HG03460 (cell line): Measurements from ENCODE around the gene DNAJC9.

Source experiments
- ATAC-seq: cut with Tn5 transposase; IDR thresholded peaks from one replicate; pipeline ENCODE4 v1.9.1; 2021; ENCODE audit not compliant: unreplicated experiment

DNAJC9 gene

DNA sequence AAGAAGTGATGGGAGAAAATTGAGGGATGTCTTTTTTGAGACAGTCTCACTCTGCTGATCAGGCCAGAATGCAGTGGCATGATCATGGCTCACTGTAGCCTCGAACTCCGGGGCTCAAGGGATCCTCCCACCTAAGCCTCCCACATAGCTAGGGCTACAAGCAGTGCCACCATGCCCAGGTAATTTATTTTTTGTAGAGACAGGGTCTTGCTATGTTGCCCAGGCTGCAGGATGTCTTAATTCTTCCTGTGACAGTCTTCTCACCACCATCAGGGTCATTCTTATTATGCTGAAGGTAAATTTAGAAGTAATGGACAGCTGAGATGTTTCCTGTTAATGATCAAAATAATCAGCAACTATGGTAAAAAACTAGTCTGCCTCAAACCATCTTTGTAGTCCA lies 7.1 kb downstream of the DNAJC9 start:
- ATAC-seq: no peak

DNA sequence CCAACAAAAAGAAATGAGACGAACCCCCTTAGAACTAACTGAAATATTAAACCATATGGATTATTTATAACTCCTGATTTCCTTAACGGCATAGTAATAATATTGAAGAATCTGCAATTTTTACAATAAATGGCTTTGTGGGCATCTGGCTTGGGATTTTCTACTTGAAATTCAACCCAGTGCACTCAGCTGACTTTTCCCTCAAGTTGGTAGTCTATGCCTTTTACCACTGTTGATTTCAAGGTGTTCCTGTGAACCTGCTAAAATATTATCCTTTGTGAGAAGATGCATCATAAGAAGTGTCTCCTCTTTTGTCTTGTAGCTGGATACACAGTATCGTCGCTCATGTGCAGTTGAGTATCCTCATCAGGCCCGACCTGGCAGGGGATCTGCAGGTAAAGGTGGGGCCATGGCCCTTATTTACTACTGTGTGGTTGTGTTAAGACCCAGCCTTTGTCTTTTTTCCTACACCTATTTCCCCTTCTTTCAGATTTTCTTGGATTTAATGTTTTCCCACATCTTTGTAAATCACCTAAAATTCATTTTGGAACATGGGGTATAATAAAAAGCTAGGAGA lies 8.0 kb downstream of the DNAJC9 start:
- no peak for ATAC-seq

DNA sequence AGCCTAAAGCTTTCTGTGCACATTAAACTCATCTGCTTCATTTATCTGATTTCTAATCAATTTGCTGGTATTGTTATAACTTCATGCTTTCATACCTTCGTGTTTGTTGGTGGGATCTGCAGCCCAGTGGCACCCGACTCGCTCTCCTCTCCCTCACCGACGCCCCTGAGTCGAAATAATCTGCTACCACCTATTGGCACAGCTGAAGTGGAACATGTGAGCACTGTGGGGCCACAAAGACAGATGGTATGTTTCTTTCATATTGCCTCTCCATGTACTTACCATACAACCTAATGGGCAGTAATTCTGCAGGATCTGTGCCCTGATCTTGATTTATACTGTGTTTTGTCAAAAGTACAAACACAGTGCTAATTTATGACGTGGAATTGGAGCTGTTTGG lies 12.4 kb downstream of the DNAJC9 start:
- ATAC-seq: no peak

DNA sequence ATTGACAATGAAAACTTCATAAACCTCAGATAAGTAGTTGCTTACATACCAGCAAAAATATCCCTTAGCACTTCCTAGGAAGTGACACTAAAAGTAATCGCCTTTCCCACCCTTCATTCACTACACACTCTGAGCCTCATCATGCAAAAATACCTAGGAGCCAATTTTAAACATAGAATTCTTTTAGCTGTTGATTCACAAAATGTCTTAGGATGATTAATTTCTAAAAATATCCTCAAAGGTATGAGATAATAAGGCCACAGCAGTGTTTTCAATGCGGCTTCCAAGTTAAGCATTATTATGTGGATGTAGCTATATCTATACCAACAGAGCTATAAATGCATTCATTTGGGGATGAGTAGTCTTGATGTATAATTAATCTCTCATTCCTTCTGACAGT lies 13.2 kb downstream of the DNAJC9 start:
- ATAC-seq: no peak

DNA sequence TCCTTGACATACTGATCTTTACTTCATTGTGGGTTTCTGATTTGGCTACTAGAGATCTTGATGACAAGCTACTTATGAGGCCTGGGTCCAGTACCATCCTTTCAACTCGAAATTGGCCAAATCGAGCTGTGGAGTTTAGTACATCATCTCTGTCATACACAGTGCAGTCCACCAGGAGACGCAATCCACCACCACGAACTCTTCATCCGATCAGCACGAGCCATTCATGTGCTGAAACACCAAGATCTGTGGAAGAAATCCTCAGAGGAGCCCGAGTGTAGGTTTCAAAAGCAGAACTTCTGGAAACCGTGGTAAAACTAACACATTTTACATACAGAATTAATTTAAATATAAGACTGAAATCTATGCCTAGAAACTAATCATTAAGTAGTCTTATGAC lies 14.2 kb downstream of the DNAJC9 start:
- ATAC-seq: no peak

DNA sequence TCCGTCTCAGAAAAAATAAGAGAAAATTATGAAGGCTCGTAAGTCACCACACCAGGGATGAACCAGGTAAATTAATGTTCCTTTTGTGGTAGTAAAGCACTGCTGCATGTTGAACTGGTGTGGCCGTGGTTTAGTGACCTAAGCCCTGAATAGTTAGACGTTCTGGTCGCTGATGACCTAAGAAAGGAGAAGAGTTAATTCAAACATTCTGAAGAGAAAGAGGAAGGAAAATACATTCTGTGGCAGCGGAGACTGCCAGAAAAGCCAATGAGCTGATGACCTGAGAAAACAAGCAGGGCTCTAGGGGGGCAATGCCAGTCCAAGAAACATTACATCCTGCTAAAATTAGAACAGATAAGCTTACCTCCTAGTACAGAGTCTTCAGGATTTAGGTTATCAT lies 17.5 kb downstream of the DNAJC9 start:
- no peak for ATAC-seq

DNA sequence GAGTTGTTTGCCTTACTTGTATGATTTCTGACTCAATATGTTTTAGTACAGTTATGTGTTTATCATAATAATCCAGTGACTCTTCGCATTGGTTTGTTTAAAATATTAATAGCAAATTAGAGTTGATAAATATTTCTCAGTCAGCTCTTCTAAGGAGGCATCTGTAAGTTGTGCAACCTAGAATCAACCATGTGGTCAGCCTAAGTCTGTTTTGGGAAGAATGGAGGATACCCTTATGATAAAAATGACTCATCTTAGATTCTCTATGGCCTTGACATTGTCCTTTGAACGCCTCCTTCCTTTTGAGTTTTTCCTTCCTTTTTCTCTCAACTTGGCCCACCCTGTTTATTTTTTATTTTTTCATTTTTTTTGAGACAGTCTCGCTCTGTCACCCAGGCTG lies 18.8 kb downstream of the DNAJC9 start:
- ATAC-seq: no peak

DNA sequence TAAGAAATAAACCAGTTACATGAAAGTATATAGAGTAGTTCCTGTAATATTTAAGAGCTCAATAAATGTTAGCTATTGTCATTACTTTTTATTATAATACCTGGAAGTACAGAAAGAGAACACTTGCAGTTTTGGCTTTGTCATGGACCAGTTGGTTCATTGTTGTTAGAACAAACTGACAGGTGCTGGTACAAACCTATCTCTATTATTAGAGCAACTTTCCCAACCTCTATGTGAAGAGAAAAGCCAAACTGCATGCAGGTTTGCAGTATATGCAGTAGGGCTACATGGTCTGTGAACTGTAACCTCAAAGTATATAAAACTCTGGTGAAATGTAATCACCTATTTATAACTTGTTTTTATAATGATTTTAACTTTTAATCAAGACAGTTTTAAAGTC lies 20.4 kb downstream of the DNAJC9 start:
- ATAC-seq: no peak

DNA sequence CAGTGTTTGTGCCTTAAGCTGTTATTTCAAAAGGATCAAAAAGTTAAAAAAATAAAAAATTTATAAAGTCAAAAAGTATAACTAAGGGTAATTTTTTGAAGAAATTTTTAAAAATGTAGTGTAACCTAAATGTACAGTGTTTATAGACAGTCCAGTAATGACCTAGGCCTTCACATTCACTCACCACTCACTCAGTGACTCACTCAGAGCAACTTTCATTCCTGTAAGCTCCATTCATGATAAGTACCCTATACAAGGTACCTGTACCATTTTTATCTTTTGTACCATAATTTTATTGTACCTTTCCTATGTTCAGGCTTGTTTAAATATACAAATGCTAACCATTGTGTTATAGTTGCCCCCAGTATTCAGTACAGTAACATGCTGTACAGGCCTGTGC lies 21.5 kb downstream of the DNAJC9 start:
- no peak for ATAC-seq

DNA sequence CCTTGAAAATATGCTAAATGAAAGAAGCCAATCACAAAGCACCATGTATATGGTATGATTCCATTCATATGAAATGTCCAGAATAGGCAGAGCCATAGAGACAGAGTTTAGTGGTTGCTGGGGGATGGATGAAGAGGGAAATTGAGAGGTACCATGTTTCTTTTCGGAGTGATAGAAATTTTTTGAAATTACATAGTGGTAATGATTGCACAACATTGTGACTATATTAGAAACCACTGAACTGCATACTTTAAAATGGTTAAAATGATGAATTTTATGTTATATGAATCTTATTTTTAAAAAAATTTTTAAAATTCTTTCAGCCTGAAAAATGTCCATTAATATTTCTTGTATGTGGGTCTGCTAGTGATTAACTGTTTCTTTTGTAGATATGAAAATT lies 26.1 kb downstream of the DNAJC9 start:
- ATAC-seq: no peak

DNA sequence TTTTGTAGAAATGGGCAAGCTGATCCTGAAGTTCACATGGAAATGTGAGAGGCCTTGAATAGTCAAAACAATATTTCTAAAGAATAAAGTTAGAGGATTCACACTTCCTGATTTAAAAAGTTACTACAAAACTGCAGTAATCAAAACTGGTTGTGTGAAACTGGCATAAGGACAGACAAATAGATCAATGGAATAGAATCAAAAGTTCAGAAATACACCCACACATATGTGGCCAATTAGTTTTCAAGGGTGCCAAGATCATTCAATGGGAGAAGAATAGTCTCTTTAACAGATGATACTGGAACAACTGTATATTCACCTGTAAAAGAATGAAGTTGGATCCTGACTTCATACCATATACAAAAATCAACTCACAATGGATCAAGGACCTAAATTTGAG lies 27.7 kb downstream of the DNAJC9 start:
- ATAC-seq: no peak

DNA sequence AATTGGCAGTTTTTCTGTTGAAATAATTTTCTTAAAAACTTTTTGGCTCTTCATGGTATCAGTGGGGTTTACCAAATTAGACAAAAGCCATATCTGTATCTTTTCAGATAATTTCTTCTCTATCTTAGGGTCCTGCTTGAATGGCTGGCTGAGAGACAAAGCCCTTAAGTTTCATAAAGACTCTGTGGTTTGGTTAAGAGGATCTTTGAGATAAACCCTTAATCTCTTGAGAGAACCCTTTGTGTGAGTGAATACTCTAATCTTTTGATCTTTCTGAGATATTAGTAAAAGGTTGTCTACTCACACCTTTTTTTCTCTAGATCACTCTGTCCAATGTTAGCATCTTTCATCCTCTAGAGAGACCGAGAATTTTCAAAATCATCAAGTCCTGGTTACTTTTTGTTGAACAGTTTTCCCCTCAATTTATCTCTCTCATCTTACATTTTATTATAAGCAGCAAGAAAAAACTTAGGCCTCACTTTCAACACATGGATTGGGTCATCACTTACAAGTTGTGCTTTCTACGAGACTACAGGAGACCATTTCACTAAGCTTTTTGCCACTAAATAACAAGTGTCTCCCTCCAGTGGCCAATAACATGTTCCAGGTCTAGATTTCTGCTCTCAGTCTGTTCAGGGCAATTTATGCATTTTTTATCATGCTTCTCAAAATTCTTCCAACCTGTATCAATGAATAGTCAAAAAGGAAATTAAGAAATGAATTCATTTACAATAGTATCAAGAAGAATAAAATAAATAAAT lies 28.4 kb downstream of the DNAJC9 start:
- no peak for ATAC-seq

DNA sequence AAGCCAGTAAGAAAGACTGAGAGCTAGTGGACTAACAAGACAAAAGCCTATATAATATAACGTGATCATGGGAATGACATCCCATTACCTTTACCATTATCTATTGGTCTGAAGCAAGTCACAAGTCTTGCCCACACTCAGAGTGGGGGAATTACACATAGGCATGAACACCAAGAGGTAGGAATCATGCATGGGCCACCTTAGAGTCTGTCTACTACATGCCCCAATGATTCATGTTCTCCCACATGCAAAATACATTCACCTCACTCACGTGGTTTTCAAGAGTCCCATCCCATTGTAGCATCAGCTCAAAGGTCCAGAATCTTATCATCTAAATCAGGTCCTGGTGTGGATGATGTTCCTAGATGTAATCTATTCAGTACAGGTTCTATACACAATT lies 29.4 kb downstream of the DNAJC9 start:
- ATAC-seq: no peak

DNA sequence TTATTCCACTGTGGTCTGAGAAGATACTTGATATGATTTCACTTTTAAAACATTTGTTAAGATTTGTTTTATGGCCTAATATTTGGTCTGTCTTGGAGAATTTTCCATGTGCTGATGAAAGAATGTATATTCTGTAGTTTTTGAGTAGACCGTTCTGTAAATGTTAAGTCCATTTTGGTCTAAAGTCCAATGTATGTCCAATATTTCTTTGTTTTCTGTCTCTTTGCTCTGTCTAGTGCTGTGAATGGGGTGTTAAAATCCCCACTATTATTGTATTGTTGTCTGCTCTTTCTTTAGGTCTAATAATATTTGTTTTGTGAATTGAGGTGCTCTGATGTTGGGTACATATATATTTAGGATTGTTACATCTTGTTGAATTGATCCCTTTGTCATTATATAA lies 31.3 kb downstream of the DNAJC9 start:
- no peak for ATAC-seq

DNA sequence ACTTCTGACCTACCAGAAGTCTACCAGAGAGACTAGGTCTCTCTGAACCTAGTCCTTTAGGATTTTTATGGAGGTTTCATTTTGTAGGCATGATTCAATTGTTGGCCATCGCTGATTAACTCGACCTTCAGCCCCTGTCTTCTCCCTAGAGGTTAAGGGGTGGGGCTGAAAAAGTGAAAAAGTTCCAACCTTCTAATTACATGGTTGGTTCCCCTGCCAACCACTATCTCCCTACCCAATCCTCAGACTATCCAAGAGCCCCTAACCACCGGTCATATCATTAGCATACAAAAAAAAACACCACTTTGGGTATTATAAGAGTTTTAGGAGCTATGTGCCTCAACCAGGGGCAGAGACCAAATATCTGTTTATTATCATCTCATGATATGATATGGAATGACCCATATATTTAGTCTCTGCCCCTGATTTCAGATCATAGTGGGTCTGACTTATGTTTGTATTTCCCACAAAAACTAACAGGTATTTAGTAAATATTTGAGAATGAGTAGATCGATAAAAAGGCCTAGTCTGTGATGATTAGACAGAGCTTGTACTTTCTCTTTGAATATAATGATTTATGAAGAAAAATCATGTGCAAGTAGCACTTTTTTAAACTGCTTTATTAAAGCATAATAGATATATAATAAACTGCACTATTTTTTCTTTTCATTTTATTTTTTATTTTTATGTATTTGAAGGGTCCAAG lies 35.8 kb downstream of the DNAJC9 start:
- ATAC-seq: no peak

DNA sequence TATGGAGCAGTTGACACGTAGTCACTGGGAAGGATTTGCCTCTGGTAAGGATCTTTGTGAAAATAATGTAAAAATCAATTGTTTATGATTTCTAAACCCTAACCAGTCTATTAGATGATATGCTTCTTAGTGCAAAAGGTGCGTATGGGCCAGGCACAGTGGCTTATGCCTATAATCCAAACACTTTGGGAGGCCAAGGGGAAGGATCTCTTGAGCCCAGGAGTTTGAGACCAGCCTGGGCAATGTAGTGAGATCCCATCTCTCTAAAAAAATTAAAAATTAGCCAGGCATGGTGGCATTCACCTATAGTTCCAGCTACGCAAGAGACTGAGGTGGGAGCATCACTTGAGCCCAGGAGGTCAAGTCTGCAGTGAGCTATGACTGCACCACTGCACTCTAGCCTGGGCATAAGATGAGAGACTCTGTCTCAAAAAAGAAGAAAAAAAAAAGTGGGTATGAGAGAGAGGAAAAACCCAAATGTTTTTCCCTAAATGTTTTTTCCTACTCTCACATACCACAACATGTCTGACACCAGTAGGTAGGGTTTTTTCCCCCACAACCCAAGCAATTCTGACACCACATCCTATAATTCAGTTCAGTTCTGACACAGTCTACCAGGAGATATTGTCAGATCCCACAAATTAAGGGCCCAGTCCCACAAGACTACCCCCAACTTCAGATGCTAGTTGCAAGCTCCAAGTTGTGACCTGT lies 36.5 kb downstream of the DNAJC9 start:
- ATAC-seq: no peak

DNA sequence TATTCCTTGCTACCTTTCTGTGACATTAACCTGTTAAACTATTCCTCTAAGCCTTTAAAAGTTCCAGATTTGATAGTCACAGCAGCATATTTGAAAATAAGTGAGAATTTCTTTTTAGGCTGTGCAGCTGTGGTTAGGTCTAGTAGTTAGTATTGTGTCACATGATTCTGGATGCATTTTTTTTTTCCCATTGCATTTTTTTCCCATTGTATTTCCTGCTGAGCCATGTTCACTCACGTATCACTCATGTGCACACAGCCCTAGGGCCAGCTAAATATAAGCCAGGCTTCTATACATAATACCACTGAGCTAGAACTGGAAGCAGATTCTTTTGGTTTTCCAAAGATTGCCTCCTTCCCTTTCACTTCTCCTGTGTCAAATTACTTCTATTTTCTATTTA lies 37.4 kb downstream of the DNAJC9 start:
- ATAC-seq: no peak

DNA sequence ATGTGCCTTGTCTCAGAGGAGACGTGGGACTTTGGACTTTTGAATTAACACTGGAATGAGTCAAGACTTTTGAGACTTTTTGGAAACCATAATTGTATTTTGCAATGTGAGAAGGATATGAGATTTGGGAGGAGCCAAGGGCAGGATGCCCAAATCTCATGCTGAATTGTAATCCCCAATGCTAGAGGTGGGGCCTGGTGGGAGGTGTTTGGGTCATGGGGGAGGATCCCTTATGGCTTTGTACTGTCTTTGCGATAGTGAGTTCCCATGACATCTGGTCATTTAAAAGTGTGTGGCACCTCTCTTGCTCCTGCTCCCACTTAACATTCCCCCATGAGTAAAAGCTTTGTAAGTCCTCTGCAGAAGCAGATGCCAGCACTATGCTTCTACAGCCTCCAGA lies 39.2 kb downstream of the DNAJC9 start:
- no peak for ATAC-seq

DNA sequence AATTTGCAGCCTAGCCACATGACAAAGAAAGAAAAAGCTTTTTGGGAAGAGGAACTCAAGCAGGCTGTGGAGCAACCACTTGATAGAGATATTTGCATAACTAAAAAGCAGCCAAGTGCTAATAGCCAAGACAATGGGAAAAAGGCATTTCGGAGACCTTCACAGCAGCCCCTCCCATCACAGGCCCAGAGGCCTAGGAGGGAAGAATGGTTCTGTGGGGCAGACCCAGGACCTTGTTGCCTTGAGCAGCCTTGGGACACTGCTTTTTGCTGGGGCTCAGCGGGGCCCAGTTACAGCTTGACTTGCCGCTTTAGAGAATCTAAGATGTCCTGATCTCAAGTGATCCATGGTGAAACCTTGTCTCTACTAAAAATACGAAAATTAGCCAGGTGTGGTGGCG lies 40.7 kb downstream of the DNAJC9 start:
- no peak for ATAC-seq

DNA sequence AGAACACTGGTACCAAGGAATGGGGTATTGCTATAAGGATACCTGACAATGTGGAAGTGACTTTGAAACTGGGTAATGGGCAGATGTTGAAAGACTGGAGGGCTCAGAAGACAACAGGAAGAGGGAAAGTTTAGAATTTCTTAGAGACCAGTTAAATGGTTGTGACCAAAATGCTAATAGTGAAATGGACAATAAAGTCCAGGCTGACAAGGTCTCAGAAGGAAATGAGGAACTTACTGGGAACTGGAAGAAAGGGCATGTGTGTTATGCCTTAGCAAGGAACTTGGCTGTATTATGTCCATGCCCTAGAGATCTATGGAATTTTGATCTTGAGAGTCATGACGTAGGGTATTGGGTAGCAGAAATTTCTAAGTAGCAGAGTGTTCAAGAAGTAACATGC lies 41.2 kb downstream of the DNAJC9 start:
- ATAC-seq: no peak

DNA sequence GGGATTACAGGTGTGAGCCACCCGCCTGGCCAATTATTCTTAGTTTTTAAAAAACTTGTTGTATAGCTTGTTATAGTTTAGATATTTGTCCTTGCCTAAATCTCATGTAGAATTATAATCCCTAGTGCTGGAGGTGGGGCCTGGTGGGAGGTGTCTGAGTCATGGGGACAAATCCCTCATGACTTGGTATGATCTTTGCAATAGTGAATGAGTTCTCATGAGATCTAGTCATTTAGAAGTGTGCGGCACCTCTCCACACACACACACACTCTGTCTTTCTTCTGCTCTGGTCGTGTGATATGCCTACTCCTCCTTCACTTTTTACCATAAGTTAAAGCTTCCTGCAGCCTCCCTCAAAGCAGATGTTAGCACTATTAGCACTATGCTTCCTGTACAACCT lies 42.0 kb downstream of the DNAJC9 start:
- ATAC-seq: no peak
